IMR-90 (cell line): ENCODE data around the gene VPS33A.

ENCODE experiments used
- CTCF ChIP-seq: conservative IDR thresholded peaks from 2 replicates; pipeline ENCODE4 v1.5.1; 2012; ENCODE audit warnings: mild to moderate bottlenecking, low read depth, low read length, improper control_type of control experiment
- ELK1 ChIP-seq: fragments of 150-350 bp; IDR thresholded peaks from 2 replicates; pipeline ENCODE4 v1.6.1; 2016; ENCODE audit warnings: low read depth, mild to moderate bottlenecking, low read length, moderate library complexity, borderline replicate concordance
- MAZ ChIP-seq: IDR thresholded peaks from 2 replicates; pipeline ENCODE4 v1.6.1; 2012; ENCODE audit warnings: low read depth, mild to moderate bottlenecking, low read length, improper control_type of control experiment, moderate library complexity, borderline replicate concordance
- POLR2A ChIP-seq: IDR thresholded peaks from 2 replicates; pipeline ENCODE4 v1.6.1; 2012; ENCODE audit warnings: mild to moderate bottlenecking, low read depth, low read length
- RAD21 ChIP-seq: IDR thresholded peaks from 2 replicates; pipeline ENCODE4 v1.6.1; 2012; ENCODE audit warnings: low read length, improper control_type of control experiment
- SMC3 ChIP-seq: fragments of 150-350 bp; IDR thresholded peaks from 2 replicates; pipeline ENCODE4 v1.6.1; 2016; ENCODE audit warnings: low read depth, mild to moderate bottlenecking, antibody characterized with exemption, low read length, moderate library complexity
- USF2 ChIP-seq: fragments of 150-350 bp; IDR thresholded peaks from 2 replicates; pipeline ENCODE4 v1.6.1; 2017; ENCODE audit warnings: mild to moderate bottlenecking, antibody characterized with exemption, low read length, low read depth

GRCh38 chr12:122200541-122201175 is 65.6 kb downstream of the VPS33A start:
- no peak for TF ChIP-seq POLR2A
- no peak for TF ChIP-seq CTCF
- TF ChIP-seq RAD21, result no peak
- TF ChIP-seq MAZ, result no peak
- TF ChIP-seq USF2, result no peak
- no peak for TF ChIP-seq ELK1
- TF ChIP-seq SMC3, result no peak
